Brain microvascular endothelial cell (primary cell): ENCODE results near the gene HAGH.

ENCODE experiments used
- DNase-seq: peaks from one replicate; pipeline ENCODE4 v3.0.0-alpha.2; 2020
- H3K27ac ChIP-seq: fragments of 250-450 bp; sonication (Bioruptor Pico); 2 replicates; pipeline ENCODE4 v1.5.1; 2020; ENCODE audit warnings: mild to moderate bottlenecking, moderate library complexity
- H3K27me3 ChIP-seq: fragments of 250-450 bp; sonication (Bioruptor Pico); replicated peaks from 2 replicates; pipeline ENCODE4 v1.5.1; 2020; ENCODE audit warnings: mild to moderate bottlenecking
- H3K36me3 ChIP-seq: fragments of 250-450 bp; sonication (Bioruptor Pico); replicated peaks from 2 replicates; pipeline ENCODE4 v1.5.1; 2020; ENCODE audit warnings: mild to moderate bottlenecking
- H3K4me3 ChIP-seq: 2 replicates; pipeline ENCODE4 v1.5.1; 2011; ENCODE audit warnings: low read depth, mild to moderate bottlenecking, control low read depth, low read length, moderate library complexity
- CTCF ChIP-seq: IDR thresholded peaks from 2 replicates; pipeline ENCODE4 v1.5.1; 2011; ENCODE audit warnings: low read depth, mild to moderate bottlenecking, moderate library complexity, low read length, control low read depth, inconsistent platforms; ENCODE audit errors: missing control alignments
- in situ Hi-C: cut with HindIII; loops from 2 replicates; pipeline ENCODE4 v1.10.0; 2017; ENCODE audit warnings: low sequenced_read_pairs, low pct_ligation_motif_present

HAGH gene

DNA sequence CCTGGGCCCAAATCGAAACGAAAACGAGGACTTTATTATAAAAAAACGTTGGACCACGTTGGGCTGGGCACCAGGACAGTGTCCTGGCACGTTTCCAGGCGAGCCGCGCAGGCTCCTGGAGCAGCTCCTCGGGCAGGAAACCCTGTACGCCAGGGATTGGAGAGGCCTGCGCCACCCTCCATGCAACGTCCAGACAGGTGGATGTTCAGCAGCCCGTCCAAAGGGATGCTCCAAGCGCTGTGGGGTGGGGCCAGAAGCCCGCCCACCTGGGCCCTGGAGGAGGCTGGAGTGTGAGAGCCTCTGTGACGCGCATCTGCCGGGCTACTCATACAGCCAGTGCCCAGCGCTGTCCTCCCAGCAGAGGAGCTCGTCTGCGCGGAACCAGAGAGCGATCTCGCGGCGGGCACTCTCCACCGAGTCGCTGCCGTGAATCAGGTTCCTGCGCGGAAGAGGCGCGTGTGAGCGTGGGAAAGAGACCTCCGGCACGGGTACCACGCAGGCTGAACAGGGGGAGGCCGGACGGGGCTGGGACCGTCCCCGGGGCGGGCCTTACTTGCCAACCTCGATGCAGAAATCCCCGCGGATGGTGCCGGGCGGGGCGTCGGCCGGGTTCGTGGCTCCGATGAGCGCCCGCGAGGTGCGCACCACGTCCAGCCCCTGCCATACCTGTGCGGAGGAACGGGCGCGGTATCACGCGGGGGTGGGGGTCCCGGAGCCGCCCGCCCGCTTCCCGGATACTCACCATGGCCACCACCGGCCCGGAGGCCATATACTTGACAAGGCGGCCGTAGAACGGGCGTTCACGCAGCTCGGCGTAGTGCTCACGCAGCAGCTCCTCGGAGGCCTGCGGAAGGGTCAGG, 56.1 kb downstream of the HAGH start:
- Histone ChIP-seq H3K4me3 (peak overlapping the region; percentile 79), H3K27ac (peak overlapping the region; percentile 27), H3K27me3 (no peaks in the 10 kb centered on the region), H3K36me3 (peaks cover 50% of the 10 kb centered on the region)
- peak; percentile 33 for DNase-seq
- in situ Hi-C loops: no loop called here
- no peak for TF ChIP-seq CTCF

- H3K36me3 ChIP-seq: peaks cover 50% of the 10 kb centered on the region
- no peak overlapping the region for H3K4me3 ChIP-seq
- H3K27me3 ChIP-seq: no peaks in the 10 kb centered on the region
- in situ Hi-C loops: no loop called here
- H3K27ac ChIP-seq: no peak overlapping the region
- TF ChIP-seq CTCF: no peak
- DNase-seq: no peak
Measured at GRCh38 chr16:1769402-1770300, 57.0 kb downstream of the HAGH start.

DNA sequence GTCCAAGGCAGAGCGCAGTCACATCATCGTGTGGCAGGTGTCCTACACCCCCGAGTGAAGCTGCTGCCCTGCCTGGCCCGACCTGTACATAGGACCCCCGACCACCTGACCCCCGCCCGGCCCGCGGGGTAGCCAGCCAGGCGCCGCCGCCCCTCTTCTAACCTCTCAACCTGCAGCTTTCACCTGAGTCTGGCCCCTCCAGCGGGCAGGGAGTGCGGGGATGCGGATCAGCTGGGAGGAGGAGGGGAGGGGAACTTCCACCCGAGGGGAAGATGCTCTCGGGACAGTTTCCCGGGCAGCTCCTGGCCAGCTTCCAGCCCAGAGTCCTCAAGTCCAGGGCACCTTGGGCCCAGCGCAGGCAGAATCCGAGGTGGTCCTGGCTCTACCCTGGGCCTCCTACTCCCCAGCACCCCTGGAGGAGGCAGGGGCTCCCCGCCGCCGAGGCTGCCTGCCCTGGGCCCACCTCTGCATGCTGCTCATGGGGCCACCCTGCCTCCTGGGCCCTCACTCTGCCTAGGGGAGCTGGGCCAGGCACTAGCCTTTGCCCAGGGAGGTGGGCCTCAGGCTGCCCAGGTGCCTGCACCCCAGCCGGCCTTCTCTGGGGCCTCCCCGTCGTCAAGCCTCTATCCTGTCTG, 57.7 kb downstream of the HAGH start:
- no peak for DNase-seq
- no peaks in the 10 kb centered on the region for H3K27me3 ChIP-seq
- H3K36me3 ChIP-seq: peaks cover 57% of the 10 kb centered on the region
- no peak overlapping the region for H3K27ac ChIP-seq
- no peak overlapping the region for H3K4me3 ChIP-seq
- in situ Hi-C loops: no loop called here
- no peak for TF ChIP-seq CTCF

GRCh38 chr16:1768061-1768766, 58.4 kb downstream of the HAGH start:
- H3K4me3 ChIP-seq: no peak overlapping the region
- no peak overlapping the region for H3K27ac ChIP-seq
- no peak for TF ChIP-seq CTCF
- in situ Hi-C loops: no loop called here
- H3K27me3 ChIP-seq: no peaks in the 10 kb centered on the region
- no peak for DNase-seq
- H3K36me3 ChIP-seq: peaks cover 60% of the 10 kb centered on the region
